Measurements from ENCODE around the gene EXOSC1. TPM values are rescaled to one million over a fixed set of nuclear protein-coding genes. Genes with fewer than 3 reads are reported as not detected.

EXOSC1 gene
- total RNA-seq, 1 experiment from 2014 or later: 52.7 TPM

DNA sequence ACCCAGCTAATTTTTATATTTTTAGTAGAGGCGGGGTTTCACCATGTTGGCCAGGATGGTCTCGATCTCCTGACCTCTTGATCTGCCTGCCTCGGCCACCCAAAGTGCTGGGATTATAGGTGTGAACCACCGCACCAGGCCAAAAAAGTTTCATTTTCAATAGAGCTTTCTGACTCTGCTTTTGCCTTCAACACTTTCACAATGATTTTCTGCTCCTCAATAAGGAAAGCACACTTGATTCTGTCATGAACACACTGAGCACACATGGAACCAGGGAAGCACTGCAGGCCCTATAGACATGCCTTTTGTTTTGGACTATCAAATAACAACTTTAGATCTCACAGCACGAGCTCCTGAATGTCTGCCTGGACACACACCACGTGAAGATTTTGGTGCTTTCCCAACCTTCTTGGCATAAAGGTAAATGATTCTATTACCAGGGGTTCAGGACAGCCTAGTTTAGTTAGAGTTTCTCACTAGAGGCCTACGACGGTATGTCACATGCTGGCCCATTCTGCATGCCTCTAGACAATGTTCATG is 52.7 kb downstream of the EXOSC1 start:
- H3K27me3 ChIP-seq (replicated peaks; ENCODE audit: insufficient read depth, low read depth, low read length, poor library complexity): no peaks in the 10 kb centered on the region
- POLR2A ChIA-PET (ENCODE audit: low non-redundant PET): no interaction called here
- no peak for DNase-seq (ENCODE audit: low spot score)
- BruUV-seq (replicated peaks): no TSS peak
- TF ChIP-seq EZH2 (IDR thresholded peaks at IDR 0.05; ENCODE audit: borderline replicate concordance, low read depth, low read length, poor library complexity, severe bottlenecking): no peak
- TF ChIP-seq, protein P1, sequence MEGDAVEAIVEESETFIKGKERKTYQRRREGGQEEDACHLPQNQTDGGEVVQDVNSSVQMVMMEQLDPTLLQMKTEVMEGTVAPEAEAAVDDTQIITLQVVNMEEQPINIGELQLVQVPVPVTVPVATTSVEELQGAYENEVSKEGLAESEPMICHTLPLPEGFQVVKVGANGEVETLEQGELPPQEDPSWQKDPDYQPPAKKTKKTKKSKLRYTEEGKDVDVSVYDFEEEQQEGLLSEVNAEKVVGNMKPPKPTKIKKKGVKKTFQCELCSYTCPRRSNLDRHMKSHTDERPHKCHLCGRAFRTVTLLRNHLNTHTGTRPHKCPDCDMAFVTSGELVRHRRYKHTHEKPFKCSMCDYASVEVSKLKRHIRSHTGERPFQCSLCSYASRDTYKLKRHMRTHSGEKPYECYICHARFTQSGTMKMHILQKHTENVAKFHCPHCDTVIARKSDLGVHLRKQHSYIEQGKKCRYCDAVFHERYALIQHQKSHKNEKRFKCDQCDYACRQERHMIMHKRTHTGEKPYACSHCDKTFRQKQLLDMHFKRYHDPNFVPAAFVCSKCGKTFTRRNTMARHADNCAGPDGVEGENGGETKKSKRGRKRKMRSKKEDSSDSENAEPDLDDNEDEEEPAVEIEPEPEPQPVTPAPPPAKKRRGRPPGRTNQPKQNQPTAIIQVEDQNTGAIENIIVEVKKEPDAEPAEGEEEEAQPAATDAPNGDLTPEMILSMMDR (conservative IDR thresholded peaks at IDR 0.05; ENCODE audit: low read depth, low read length): no peak
- H3K4me3 ChIP-seq (ENCODE audit: low read depth, low read length, poor library complexity, severe bottlenecking): no peak overlapping the region
- peaks cover 42% of the 10 kb centered on the region for H3K36me3 ChIP-seq (ENCODE audit: insufficient read depth, low read length, poor library complexity, severe bottlenecking)
- no peaks in the 10 kb centered on the region for H3K9me3 ChIP-seq (ENCODE audit: low read depth, low read length, poor library complexity, severe bottlenecking)
- CTCF ChIA-PET: no interaction called here
- intact Hi-C loops (cut with micrococcal nuclease; ENCODE audit: unreplicated experiment): no loop called here
- no peaks in the 10 kb centered on the region for H3K4me1 ChIP-seq (ENCODE audit: insufficient read depth, low read length, poor library complexity, severe bottlenecking)
- H3K27ac ChIP-seq (ENCODE audit: low read depth, low read length, poor library complexity, severe bottlenecking): no peak overlapping the region

DNA sequence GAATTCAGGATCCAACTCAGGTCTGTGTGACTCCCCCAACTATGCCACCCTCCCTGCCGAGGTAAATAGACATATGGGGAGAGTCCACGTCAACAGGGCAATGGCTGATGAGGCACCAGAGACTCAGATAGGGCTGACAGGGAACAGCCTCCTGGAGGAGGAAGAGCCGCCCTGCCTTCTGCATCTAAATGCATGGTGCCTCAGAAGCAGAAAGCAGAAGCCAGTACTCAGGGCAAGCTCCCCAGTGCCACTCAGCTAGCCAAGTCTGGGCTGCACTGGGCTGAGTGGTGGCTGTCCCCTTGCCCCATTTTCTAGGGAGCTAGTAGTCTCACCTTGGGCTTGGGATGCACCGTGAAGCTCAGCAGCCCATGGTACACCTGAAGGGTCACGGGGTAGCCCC is 55.7 kb downstream of the EXOSC1 start:
- DNase-seq (ENCODE audit: low spot score): no peak
- Histone ChIP-seq H3K9me3 (ENCODE audit: low read depth, low read length, poor library complexity, severe bottlenecking) (no peaks in the 10 kb centered on the region), H3K36me3 (ENCODE audit: insufficient read depth, low read length, poor library complexity, severe bottlenecking) (peaks cover 28% of the 10 kb centered on the region), H3K4me3 (ENCODE audit: low read depth, low read length, poor library complexity, severe bottlenecking) (no peak overlapping the region), H3K4me1 (ENCODE audit: insufficient read depth, low read length, poor library complexity, severe bottlenecking) (no peaks in the 10 kb centered on the region), H3K27ac (ENCODE audit: low read depth, low read length, poor library complexity, severe bottlenecking) (no peak overlapping the region), H3K27me3 (replicated peaks; ENCODE audit: insufficient read depth, low read depth, low read length, poor library complexity) (no peaks in the 10 kb centered on the region)
- no TSS peak for BruUV-seq (replicated peaks)
- POLR2A ChIA-PET (ENCODE audit: low non-redundant PET): no interaction called here
- intact Hi-C loops (cut with micrococcal nuclease; ENCODE audit: unreplicated experiment): no loop called here
- CTCF ChIA-PET: no interaction called here
- TF ChIP-seq, protein P1 (conservative IDR thresholded peaks at IDR 0.05; ENCODE audit: low read depth, low read length): no peak
- no peak for TF ChIP-seq EZH2 (IDR thresholded peaks at IDR 0.05; ENCODE audit: borderline replicate concordance, low read depth, low read length, poor library complexity, severe bottlenecking)

DNA sequence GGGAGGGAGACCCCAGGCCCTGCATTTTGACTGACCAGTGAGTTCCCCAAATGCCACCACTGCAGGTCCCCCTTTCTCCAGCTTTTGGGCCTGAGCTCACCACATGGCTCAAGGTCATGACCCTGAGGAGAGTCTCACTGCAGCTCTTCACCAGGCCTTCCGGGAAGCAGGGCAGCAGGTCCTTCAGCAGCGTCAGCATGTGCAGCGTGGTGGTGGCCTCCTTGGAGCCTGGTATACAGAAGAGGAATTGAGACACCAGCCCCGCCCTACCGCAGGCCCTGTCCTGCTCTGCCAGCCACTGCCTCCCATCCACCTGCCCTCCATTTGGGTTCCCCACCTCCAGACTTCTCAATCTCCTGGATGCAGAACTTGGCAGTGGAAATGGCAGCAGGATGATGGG is 57.7 kb downstream of the EXOSC1 start:
- Histone ChIP-seq H3K27me3 (replicated peaks; ENCODE audit: insufficient read depth, low read depth, low read length, poor library complexity) (no peaks in the 10 kb centered on the region), H3K4me1 (ENCODE audit: insufficient read depth, low read length, poor library complexity, severe bottlenecking) (no peaks in the 10 kb centered on the region), H3K4me3 (ENCODE audit: low read depth, low read length, poor library complexity, severe bottlenecking) (no peak overlapping the region), H3K9me3 (ENCODE audit: low read depth, low read length, poor library complexity, severe bottlenecking) (no peaks in the 10 kb centered on the region), H3K27ac (ENCODE audit: low read depth, low read length, poor library complexity, severe bottlenecking) (no peak overlapping the region), H3K36me3 (ENCODE audit: insufficient read depth, low read length, poor library complexity, severe bottlenecking) (peaks cover 15% of the 10 kb centered on the region)
- CTCF ChIA-PET: no interaction called here
- POLR2A ChIA-PET (ENCODE audit: low non-redundant PET): no interaction called here
- DNase-seq (ENCODE audit: low spot score): no peak
- intact Hi-C loops (cut with micrococcal nuclease; ENCODE audit: unreplicated experiment): no loop called here
- BruUV-seq (replicated peaks): no TSS peak
- TF ChIP-seq, protein P1 (conservative IDR thresholded peaks at IDR 0.05; ENCODE audit: low read depth, low read length): no peak
- no peak for TF ChIP-seq EZH2 (IDR thresholded peaks at IDR 0.05; ENCODE audit: borderline replicate concordance, low read depth, low read length, poor library complexity, severe bottlenecking)

Other genes with a start within 250 kb of the EXOSC1 start
- 59.0 and 66.2 TPM in 2 replicates for gene ARHGAP19, start 153.4 kb downstream of the EXOSC1 start, total RNA-seq (2021)
- gene FRAT1, start 126.7 kb downstream of the EXOSC1 start, total RNA-seq (2021): 0.45 and 1.1 TPM in 2 replicates
- 4.7 and 6.1 TPM in 2 replicates for gene FRAT2, start 111.3 kb downstream of the EXOSC1 start, total RNA-seq (2021)
- 68.6 and 86.2 TPM in 2 replicates for gene RRP12, start 44.7 kb downstream of the EXOSC1 start, total RNA-seq (2021)
- gene PGAM1, start 19.8 kb downstream of the EXOSC1 start, total RNA-seq (2021): 603 and 668 TPM in 2 replicates
- gene ZDHHC16, start 169 bp upstream of the EXOSC1 start, total RNA-seq (2021): 44.8 and 49.2 TPM in 2 replicates
- 70.6 and 72.5 TPM in 2 replicates for gene MMS19, start 52.4 kb upstream of the EXOSC1 start, total RNA-seq (2021)
- 3.1 and 4.2 TPM in 2 replicates for gene UBTD1, start 52.9 kb upstream of the EXOSC1 start, total RNA-seq (2021)
- not detected in 2 replicates for gene ANKRD2, start 126.8 kb upstream of the EXOSC1 start, total RNA-seq (2021)
- gene HOGA1, start 138.4 kb upstream of the EXOSC1 start, total RNA-seq (2021): not detected in 2 replicates
- gene C10orf62, start 143.7 kb upstream of the EXOSC1 start, total RNA-seq (2021): not detected in 2 replicates
- gene MORN4, start 187.5 kb upstream of the EXOSC1 start, total RNA-seq (2021): 8.4 and 13.4 TPM in 2 replicates
- 21.3 and 23.6 TPM in 2 replicates for gene PI4K2A, start 194.7 kb upstream of the EXOSC1 start, total RNA-seq (2021)
- gene AVPI1, start 241.2 kb upstream of the EXOSC1 start, total RNA-seq (2021): 2.4 and 2.6 TPM in 2 replicates

All from A673 (cell line).